Measurements from ENCODE around the gene SLC13A1.

The SLC13A1 gene

GRCh38 chr7:123075838-123076467, 123.8 kb downstream of the SLC13A1 start:
- no peaks in the 10 kb centered on the region for H3K27me3 ChIP-seq (ENCODE audit: low read depth, low read length)
- H3K27ac ChIP-seq (ENCODE audit: low read length), result no peak overlapping the region
- no peak overlapping the region for H3K4me3 ChIP-seq (ENCODE audit: low read depth in 1 of 2, low read length in 2 of 2)
- no peaks in the 10 kb centered on the region for H3K36me3 ChIP-seq (ENCODE audit: control insufficient read depth in 1 of 2, insufficient read depth in 2 of 2, low read length in 2 of 2)
- no peaks in the 10 kb centered on the region for H3K4me1 ChIP-seq (ENCODE audit: control insufficient read depth in 1 of 2, insufficient read depth in 2 of 2, low read length in 2 of 2)
- no peaks in the 10 kb centered on the region for H3K9me3 ChIP-seq (ENCODE audit: control insufficient read depth in 1 of 2, low read length in 2 of 2)

DNA sequence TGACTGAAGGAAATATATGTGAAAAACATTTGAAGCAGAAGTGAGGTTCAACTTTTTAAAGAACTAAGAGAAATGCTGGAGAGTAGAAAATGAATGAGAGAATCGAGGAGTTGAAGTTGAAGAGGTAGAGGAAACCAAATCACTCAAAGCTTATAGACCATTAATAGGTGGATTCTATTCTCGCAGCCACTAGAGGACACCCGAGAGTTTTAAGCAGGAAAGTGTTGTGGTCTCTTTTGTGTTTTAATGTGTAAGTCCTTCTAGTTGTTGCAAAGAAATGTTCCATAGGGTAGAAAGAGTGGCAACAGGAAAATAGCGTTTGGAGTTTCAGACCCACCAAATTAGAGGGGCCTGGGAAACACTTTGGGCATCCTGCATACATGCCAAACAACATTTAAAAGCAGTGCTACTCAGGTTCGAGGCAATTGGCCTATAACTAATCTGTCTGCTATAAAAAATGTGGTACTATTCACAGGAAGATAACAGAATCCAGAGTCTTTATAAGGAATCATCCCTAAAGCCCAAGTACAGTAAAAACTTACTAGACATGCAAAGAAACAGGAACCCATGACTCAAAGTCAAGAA, 129.0 kb downstream of the SLC13A1 start:
- no peaks in the 10 kb centered on the region for H3K9me3 ChIP-seq (ENCODE audit: control insufficient read depth in 1 of 2, low read length in 2 of 2)
- no peaks in the 10 kb centered on the region for H3K4me1 ChIP-seq (ENCODE audit: control insufficient read depth in 1 of 2, insufficient read depth in 2 of 2, low read length in 2 of 2)
- no peak overlapping the region for H3K27ac ChIP-seq (ENCODE audit: low read length)
- no peaks in the 10 kb centered on the region for H3K36me3 ChIP-seq (ENCODE audit: control insufficient read depth in 1 of 2, insufficient read depth in 2 of 2, low read length in 2 of 2)
- H3K4me3 ChIP-seq (ENCODE audit: low read depth in 1 of 2, low read length in 2 of 2), result no peak overlapping the region
- H3K27me3 ChIP-seq (ENCODE audit: low read depth, low read length), result no peaks in the 10 kb centered on the region

DNA sequence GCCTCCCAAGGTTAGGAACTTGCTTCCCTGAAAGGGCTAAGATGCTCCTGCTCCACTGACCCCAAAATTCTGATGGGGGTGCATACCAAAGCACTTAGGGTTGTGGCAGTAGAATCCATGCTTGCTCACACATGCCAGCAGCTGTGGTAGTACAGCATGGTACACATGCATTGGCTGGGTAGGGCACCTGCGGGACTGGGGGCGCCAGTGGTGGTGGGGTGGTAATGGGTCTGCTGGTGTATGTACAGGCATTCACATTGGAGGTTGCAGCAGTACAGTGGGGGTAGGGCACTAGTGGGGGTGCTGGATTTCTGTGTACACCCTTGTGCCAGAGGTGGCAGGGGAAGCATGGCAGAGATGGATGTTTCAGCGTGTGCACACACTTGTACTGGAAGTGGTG, 132.0 kb downstream of the SLC13A1 start:
- Histone ChIP-seq H3K27ac (ENCODE audit: low read length) (no peak overlapping the region), H3K4me3 (ENCODE audit: low read depth in 1 of 2, low read length in 2 of 2) (no peak overlapping the region), H3K4me1 (ENCODE audit: control insufficient read depth in 1 of 2, insufficient read depth in 2 of 2, low read length in 2 of 2) (no peaks in the 10 kb centered on the region), H3K36me3 (ENCODE audit: control insufficient read depth in 1 of 2, insufficient read depth in 2 of 2, low read length in 2 of 2) (no peaks in the 10 kb centered on the region), H3K27me3 (ENCODE audit: low read depth, low read length) (no peaks in the 10 kb centered on the region), H3K9me3 (ENCODE audit: control insufficient read depth in 1 of 2, low read length in 2 of 2) (no peaks in the 10 kb centered on the region)

All from muscle layer of duodenum (tissue), 2 donors.